Left ventricle myocardium superior (tissue), 1 donor: ENCODE data around the gene MRRF. TPM values are rescaled to one million over a fixed set of nuclear protein-coding genes. Genes with fewer than 3 reads are reported as not detected.

Experiments
- ATAC-seq: fragments of 200-7000 bp; cut with Tn5 transposase; one replicate; pipeline ENCODE4 v1.9.1; 2020; ENCODE audit warnings: mild to moderate bottlenecking, moderate library complexity
- DNase-seq: peaks from one replicate; pipeline ENCODE4 v3.0.0-alpha.2; 2020
- intact Hi-C: fragments of 100-400 bp; cut with micrococcal nuclease; formaldehyde crosslinking; loops from one replicate; pipeline ENCODE4 v1.11.0; 2022
- long read RNA-seq: library from polyadenylated mRNA; unstranded; transcript quantifications from one replicate; pipeline ENCODE4 v2.0.0, GENCODE V29; 2021
- total RNA-seq: library from RNA; stranded (reverse); fragmentation: NEBNext Ultra II Directional; extraction: Animal tissue kit (Norgen Biotek cat#: 25700); gene quantifications from one replicate; pipeline ENCODE4 v1.2.1, GENCODE V29; 2021
- donor health status: DM: no; HTN: yes; CAD: no; lungs with severe emphysema.

Gene MRRF, protein sequence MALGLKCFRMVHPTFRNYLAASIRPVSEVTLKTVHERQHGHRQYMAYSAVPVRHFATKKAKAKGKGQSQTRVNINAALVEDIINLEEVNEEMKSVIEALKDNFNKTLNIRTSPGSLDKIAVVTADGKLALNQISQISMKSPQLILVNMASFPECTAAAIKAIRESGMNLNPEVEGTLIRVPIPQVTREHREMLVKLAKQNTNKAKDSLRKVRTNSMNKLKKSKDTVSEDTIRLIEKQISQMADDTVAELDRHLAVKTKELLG
- total RNA-seq, result 41.3 TPM
- long read RNA-seq, full-length matches to known transcripts, result 44 of 66 reads
- long read RNA-seq, partial matches to known transcripts, result 3 of 66 reads
- long read RNA-seq, other reads (novel, unspliced or antisense), result 19 of 66 reads

DNA sequence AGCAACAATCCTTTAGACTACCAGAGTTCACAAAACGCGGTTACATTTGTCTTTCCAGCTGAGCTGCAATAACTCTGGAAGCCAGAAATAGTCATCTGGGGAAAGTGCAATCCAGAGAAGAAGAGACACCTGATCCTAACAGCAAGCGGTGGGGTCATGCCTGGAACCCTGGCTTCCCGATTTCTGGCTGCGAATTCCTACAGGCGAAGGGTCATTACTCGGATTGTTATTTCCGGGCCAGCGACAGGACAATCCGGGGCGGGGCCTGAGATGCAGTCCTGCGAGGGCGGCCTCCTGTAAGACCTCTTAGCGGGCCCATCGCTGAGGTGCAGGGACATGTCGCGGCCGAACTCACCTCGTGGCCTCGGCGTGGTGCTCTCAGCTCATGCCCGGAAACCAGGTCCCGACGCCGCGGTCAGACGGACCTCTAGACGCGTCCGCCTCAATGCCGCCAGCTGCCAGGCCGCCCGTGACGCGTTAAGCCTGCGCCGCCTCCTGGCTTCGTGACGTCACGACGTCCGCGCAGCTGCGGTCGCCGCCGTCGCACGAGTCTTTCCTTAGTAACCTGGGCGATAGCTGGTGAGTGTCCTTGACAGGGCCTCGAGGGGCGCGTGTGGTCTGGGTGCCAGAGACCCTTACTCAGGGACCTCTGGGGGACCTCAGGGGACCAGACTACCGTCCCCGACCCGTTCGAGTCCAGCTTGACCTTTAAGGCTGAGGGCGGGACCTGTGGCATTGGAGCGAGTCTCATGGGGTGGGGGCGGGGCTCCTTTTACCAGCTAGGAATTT is at the start of gene MRRF, which contains the start of gene RBM18:
TSS of gene MRRF (plus strand) at position 523 of the 789 bp plus-strand sequence. CDS start 6,010 bp downstream, outside the sequence.
TSS of gene RBM18 (minus strand) at position 481 of the 789 bp plus-strand sequence. CDS start 3,348 bp downstream, outside the sequence.
- peak; percentile 95 for ATAC-seq
- intact Hi-C loops, result no loop called here
- DNase-seq, result peak; percentile 95

DNA sequence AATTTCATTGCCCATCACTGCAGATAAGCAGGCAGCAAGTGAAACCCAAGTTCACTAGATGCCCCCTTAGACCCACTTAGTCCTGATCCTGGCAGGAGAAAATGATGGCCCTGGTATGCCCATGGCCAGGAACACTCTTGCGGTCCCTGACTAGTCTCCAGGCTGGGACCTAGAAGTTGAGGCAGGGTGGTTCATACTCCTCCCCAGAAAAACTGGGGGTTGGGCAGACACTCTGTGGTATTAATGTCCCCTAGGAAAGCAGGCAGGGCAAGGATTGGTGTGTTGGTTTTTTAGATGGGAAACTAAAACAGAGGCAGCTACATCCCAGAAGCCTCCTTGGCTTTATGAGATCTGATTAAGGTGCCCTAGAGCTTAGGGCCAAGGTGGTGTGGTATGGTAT is 49.0 kb upstream of the MRRF start:
- no peak for ATAC-seq
- no peak for DNase-seq
- intact Hi-C loops, result no loop called here

DNA sequence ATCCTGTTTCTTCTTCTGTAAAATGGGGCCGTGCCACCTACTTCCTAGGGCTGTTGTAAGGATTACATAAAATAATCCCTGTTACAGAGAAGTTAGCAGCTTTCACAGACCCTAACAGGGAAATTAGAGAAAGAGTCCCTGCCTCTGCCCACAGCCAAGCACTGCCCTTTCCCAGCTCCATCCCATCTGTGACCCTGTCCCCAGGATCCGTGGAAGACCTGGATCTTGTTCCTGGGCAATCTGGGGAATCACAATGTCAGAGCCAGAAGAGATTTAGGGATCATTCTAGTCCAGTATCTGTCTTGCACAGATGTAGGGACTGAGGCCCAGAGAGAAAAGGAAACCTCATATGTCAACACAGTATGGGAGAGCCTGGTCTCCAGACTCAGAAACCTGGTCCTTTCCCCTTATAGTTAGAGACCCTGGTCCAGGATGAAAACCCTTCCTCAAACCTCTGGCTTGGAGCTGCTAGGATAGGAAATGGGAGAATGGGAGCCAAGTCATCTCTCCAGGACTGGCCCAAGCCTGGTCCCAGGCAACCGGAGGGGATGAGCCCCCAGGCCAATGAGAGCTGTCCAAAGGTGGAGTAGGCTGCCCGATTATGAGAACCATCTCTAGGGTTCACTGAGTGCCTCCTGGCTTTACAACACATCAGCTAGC is 48.4 kb upstream of the MRRF start:
- intact Hi-C loops, result no loop called here
- DNase-seq (no peak), ATAC-seq (no peak)

DNA sequence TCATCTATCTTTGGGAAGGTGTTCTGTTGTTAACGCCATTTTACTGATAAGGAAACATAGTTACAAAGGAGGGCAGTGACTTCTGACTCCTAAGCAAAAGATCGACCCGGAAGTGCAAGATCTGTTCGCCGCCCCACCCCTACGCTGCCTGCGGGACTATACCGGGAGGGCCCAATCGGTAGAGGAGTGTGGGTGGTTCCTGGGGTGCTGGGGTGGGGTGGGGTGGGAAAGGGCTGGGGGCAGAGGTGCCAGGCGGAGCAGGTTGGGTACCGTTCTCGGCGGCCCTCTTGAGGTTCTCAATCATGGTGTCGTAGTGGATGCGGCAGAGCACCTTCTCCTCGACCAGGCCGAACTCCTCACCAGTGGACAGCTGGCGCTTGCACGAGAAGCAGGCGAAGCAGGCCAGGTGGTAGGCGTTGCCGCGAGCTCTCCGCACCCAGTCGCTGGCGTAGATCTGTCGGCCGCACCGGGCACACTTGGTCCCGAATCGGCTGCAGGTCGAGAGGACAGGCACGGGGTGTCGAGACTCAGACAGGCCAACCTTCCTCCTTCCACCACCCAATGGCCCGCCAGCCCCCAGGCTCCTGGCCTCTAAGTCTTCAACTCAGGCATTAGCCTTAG is 47.8 kb upstream of the MRRF start:
- intact Hi-C loops, result no loop called here
- DNase-seq (no peak), ATAC-seq (no peak)

DNA sequence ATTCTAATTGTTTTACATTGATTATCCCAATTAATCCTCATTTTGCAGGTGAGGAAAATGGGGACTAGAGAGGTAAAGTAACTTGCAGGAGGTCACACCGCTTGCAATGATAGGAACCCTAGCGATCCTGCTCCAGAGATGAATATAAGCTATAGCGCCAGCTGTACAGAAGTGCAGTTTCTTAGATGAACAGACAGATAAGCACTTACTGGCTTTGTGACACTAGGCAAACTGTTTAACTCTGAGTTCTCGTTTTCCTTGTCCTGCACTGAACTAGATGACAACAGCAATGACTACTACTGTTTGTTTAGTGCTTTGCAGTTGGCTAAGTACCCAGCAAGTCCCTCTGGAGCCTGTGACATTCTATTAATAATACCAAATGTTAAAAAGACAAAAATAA is 47.0 kb upstream of the MRRF start:
- DNase-seq, result no peak
- no peak for ATAC-seq
- intact Hi-C loops, result no loop called here

DNA sequence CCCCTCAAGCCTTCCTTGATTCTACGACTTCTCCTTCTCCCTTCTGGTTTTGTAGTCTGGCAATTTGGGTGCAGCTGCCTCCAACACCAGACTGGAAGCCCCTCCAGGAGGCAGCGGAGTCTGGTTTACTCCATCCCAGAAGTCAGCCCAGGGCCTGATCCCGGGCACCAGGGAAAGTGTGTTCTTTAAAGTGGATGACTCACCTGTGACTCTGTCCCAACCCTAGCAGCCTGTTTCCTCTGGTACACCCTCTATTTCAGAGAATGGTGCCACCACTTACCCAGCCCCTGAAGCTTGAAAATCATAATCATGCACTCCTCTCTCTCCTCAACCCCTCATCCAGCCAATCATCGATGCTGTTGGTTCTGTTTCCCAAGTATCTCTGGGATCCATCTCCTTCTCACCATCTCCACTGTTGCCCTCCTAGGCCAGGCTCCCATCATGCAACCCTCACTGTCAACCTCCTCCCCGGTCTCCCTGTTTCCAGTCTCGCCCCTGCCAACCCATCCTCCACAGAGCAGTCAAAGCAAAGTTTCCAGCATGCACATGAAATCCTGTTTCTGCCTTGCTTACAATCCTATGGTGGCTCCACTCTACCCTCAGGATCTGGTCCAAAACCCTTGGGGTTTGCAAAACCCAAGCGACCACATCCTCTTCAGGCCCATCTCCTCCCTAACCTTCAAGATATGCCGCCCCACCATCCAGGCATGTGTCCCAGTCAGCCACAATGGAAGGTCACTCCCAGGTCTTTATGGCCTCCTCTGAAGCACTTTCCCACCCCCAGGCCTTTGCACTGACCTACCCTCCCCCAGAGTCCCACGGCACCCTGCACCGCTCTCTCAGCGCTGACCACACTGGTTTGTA is 46.4 kb upstream of the MRRF start:
- no peak for ATAC-seq
- no peak for DNase-seq
- intact Hi-C loops, result no loop called here

DNA sequence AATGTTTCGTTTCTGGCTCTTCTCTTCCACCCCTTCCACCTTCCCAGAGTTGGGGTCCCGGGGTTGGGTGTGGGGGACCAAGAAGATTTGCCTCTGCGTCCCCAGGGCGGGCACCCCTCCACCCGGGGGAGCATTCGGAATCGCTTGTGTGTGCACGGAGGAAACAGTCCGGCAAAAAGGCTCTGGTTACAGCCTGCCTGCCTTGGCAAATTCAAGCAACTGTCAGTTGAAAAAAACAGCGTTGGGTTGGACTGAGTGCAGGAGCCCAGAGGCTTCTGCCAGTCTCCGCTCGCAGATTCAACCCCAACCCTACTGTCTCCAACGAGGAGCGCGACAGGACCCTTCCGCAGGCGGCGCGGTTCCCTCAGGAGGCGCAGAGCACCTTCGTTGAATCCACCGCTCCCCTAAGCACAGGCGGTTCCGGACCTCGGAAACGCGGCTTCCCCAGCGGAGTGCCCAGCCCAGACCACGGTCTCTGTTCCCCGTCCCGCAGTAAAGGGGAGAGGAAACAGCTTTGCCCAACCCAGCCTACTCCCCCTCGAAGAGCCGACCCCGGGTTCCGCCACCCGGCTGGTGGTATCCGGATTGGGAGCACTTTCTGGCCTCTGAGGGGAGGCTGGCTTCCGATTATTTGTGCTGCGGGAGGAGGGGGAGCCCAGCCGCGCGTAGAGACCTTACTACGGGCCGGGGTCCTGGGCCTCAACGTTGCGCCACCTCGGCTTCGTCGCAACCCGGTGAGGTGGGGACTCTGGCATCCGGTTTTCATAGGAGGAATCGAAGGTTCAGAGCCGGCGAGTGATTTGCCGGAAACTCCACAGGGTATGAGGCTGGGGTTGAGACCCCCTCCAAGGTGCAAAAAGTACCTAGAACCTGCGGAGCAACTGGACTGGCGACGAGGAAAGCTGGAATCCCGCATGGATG is 45.5 kb upstream of the MRRF start:
- ATAC-seq, result peak; percentile 36
- DNase-seq, result no peak
- intact Hi-C loops, result no loop called here

DNA sequence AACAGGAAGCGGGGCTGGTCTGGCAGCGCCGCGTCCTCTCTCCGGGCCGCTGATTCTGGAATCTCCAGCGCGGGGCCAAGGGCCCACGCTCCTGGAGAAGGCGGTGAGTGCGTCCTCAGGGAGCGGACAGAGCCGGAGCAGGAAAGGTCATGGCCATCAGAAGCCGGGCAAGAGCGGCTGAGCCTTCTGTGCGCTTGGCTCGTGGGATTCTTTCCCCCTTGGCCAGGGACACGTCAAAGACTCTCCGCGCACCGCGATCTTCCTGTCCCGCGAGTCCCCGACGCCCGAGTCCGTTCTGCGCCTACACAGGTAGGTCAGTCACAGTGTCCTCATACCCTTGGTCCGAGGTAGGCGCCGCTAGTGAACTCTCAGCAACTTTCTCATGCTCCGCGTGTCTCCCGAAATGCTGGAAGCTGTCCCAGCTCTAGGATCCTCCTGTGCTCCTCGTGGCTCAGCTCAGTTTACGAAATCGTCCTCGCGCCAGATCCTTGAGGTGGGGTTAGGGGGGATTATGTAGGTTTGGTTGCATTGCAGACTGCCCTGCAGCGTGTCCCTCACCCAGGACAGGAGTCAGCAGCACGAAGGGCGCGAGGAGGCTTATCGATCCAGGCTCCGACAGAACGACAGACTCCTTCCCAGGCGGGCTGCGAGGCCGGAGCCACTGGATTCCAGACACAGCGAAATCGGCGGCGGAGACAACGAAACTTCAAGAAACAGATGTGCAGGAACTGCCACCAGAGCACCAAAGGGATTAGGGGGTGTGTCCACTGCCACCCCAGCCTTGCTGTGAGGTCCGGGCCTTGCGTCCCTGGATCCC is 44.6 kb upstream of the MRRF start:
- no peak for DNase-seq
- intact Hi-C loops, result no loop called here
- ATAC-seq, result peak; percentile 29

DNA sequence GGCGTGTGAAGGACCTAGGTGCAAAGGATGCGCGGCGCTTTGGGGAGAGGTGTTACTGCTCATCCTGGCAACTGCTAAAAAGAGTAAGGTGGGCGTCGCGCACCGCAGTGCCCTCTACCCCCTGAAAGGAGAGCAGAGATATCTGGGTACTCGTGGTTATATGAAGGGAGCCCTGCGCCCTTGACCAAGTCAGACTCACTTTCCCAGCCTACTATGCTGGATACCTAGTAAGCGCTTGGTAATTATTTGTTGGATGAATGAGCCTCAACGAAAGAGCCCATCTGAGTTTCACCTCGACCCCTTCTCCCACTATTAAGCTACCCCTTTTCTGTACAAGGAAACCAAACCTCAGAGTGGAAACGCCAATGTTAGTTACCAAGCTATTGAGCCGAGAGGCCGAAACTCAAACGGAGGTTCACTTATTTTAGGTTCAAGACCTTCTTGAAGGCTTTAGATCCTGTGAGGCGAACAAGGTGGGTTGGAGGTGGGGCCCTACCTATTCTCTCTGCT is 44.0 kb upstream of the MRRF start:
- DNase-seq (no peak), ATAC-seq (no peak)
- intact Hi-C loops, result no loop called here

DNA sequence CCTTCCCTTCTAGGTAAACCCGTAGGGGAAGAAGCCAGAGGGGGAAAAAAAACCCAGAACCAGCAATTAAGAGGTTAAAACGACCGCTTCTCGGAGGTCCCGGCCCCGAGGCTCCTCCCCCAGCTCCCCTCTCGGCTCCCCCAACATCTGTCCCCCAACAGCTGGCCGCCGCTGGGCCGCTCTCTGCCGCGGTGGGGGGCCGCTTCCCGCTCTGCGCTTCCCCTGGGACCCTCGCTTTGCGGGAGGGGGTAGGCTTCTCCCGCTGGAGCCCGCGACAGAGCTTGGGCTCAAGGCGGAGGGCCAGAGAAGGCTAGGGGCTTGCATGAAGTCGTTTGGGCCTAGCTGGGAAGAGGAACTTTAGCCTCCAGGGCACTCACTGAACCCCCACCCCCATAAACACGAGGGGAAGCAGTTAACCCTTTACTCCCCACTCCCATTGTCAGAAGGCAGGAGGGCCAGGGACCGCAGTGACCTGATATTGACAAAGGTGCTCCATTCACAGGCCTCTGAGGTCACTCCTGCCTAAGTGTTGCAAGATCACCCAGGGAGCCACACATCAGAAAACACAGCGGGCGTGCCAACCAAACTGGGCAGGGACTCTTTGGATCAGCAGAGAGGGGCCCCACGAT is 43.4 kb upstream of the MRRF start:
- intact Hi-C loops, result no loop called here
- DNase-seq (no peak), ATAC-seq (no peak)

DNA sequence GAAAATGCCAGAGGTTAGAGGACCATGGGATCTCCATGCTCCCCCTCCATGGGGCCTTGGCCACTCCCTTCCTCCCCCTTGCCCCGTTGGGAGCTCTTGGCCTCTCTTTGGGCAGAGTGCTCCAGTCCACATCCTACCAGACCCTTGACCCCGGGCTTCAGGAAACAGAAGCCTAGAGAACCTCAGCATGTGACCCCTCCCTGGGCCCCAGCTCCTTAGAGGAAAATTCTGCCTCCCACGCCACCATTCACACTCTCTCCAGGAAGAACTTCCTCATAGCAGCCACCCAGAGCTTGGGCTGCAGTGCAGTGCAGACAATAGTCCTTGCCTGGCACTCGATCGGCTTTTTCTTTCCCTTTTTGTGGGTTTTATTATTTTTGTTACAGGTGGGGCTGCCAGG is 41.9 kb upstream of the MRRF start:
- intact Hi-C loops, result no loop called here
- ATAC-seq, result no peak
- no peak for DNase-seq

DNA sequence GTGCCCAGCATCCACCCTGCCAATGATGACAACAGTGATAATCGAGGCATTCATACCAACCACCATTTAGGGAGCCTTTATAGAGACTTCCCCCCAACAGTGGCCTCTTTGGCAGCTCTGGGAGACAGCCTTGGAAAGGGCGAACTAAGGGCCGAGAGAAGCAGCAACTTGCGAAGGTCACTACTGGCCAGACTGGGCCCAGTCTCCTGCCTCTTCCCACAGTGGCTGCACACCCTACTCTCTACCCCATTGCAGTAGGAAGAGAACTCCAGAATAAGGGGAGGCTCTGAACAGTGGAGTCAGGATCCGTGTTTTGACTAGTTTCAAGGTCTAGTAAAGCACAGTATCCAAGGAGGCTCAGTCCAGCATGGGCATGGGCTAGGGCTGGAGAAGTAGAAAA is 41.2 kb upstream of the MRRF start:
- DNase-seq, result no peak

DNA sequence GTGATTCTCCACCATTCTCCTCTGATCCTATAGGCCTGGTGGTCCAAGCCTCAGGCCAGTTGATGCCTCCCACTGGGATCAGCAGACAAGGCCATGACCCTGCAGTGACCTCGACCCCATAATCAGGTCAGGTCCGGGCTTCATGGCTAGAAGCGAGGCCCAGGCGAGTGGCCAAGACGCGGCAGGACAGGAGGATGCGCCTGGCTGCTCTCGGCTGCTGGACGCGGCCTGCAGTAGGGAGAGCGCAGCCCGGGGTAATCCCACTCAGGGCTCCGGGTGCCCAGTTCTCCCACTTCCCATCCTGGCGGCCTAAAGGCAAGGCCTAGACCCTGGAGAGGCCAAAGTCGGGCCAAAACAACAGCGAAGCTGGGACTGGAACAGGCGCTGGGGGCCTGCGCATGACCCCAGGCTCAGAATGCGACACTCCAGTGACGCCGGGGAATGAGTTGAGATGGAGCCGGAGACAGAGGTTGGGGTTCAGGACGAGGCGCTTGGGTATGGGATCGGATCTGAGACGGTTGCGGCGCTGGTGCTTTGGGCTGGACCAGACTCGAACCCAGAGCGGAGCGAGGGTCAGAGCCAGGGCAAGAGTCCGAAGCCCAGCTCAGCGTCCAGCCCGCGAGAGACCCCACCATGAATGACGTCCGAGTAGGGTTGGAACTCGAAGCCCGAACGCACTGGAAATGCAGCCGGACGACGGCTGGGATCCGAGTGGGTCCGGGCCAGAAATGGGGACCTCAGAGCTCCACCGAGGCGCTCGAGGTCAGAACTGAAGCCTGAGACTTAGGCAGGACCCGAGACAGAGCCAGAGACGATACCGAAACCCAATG is 39.2 kb upstream of the MRRF start:
- intact Hi-C loops, result no loop called here
- DNase-seq, result no peak
- ATAC-seq, result no peak

More for the DNA sequence above, 41.2 kb upstream of the MRRF start:
- intact Hi-C loops, result no loop called here
- ATAC-seq, result no peak

DNA sequence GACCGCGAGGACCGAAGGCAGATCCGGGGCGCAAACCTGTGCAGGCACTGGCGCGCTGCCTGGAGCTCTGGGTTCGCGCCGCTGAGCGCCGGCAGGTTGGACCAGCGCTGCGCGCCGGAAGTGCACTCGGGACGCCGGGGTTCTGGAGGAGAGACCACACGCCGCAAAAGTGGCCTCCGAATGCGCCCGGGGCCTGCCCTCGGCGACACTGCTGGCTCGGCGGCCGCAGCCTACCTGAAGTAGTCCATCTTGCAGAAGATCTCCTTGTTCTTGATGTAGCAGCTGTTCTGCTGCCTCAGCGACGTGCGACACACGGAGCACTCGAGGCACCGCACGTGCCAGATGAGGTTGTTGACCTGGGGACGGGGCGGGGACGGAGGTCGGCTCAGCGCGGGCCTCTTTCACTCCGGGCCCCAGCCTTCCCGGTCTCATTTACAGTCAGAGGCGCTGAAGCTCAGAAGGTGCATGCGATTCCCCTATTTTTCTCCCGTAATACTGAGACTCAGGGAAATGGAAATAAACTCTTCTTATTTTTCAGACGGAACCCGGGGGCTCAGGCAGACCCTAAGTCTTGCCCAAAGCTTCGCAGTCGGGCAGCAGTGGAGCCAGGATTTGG is 38.4 kb upstream of the MRRF start:
- no peak for ATAC-seq
- intact Hi-C loops, result no loop called here
- peak; percentile 30 for DNase-seq
